ENCODE measurements around the gene MRPL57. TPM values are rescaled to one million over a fixed set of nuclear protein-coding genes. Genes with fewer than 3 reads are reported as not detected.
"Not testable (repeated sequence)": the region's sequence is repeated elsewhere in the genome, so short reads cannot be mapped to it uniquely, and the experiment has no call there.

The MRPL57 gene
- total and polyA plus RNA-seq, 7 experiments from 2014 or later: 10.6 to 63.9 (median 21.1) TPM

DNA sequence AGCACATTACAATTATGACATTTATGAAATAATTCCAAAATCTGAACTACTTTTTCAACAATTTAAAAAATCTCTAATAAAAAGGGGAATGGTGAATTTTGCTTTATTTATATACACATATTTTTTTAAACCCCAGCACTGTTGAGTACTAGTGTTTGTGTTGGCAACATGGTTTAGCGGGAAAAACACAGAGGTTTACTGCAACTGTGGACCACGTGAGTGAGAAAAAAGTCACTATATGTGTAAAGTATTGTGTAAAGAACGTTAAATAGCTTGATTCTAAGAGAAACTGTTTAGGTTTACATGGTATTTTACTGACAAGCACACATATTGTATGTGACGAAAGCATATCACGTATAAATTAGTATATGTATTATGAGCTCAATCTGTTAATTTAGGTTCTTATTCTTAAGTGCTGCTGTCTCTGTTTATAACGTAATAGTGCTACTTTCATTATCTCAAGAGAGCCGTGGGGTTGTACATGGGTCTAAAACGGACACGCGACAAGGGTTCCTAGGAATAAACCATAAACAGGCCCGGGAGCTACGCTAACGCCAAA is 723 bp upstream of the MRPL57 start:
- intact Hi-C loops (cut with micrococcal nuclease): loop anchor here (1.0 to 10.0 kb wide), 17 partner anchors 43 to 1217 kb away; partner anchors contain the start of genes EEF1AKMT1 (in 2 of the 2), ZDHHC20 (in 2 of the 2), IL17D (in 1 of the 2) and MICU2 (in 1 of the 2)
- no peak for ATAC-seq
- peak overlapping the region; percentile 86 for H3K4me3 ChIP-seq (ENCODE audit: low read length)
- H3K36me3 Mint-ChIP-seq: peaks cover 0 to 13% (median 0%) of the 10 kb centered on the region in 5 donors
- peak overlapping the region; percentile 95 for H3K27ac ChIP-seq (ENCODE audit: low read depth, low read length)
- peaks cover 0 to 3% (median 0%) of the 10 kb centered on the region in 11 donors for H3K9me3 Mint-ChIP-seq
- peaks cover 13 to 31% (median 21%) of the 10 kb centered on the region in 7 donors for H3K4me1 Mint-ChIP-seq
- DNase-seq: no peak
- H3K27me3 ChIP-seq (ENCODE audit: control insufficient read depth in 2 of 2, insufficient read depth in 2 of 2, low read length in 2 of 2): no peaks in the 10 kb centered on the region
- ChIA-PET POLR2A (interaction anchor here (0.6 to 2.8 kb wide), 9 partner anchors 15 to 428 kb away, joined by 3 to 22 read pairs (median 6); partner anchors contain the start of genes EEF1AKMT1, MICU2 and ZDHHC20), CTCF (no interaction called here)
- H3K9me3 ChIP-seq (ENCODE audit: control insufficient read depth in 2 of 3, low read length in 3 of 3): no peaks in the 10 kb centered on the region
- peaks cover 0 to 6% (median 0%) of the 10 kb centered on the region in 3 experiments for H3K36me3 ChIP-seq (ENCODE audit: control insufficient read depth in 2 of 3, insufficient read depth in 3 of 3, low read length in 3 of 3)
- no peaks in the 10 kb centered on the region for H3K27me3 Mint-ChIP-seq
- peaks cover 10 to 16% of the 10 kb centered on the region in 2 donors for H3K4me1 ChIP-seq (ENCODE audit: control insufficient read depth in 2 of 2, insufficient read depth in 2 of 2, low read length in 2 of 2)
- H3K4me3 Mint-ChIP-seq: peak overlapping the region; percentile 95 to 99 (median 97)
- H3K27ac Mint-ChIP-seq: peak overlapping the region in 6 of 9 donors; percentile 54 to 97 (median 96)

DNA sequence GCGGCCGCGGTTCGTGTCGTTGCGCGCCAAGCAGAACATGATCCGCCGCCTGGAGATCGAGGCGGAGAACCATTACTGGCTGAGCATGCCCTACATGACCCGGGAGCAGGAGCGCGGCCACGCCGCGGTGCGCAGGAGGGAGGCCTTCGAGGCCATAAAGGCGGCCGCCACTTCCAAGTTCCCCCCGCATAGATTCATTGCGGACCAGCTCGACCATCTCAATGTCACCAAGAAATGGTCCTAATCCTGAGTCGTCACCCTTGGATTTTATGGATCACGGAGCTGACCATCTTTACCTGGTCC is 475 bp downstream of the MRPL57 start:
- intact Hi-C loops (cut with micrococcal nuclease): loop anchor here (1.0 to 10.0 kb wide), 17 partner anchors 41 to 1218 kb away; partner anchors contain the start of genes EEF1AKMT1 (in 2 of the 2), ZDHHC20 (in 2 of the 2), IL17D (in 1 of the 2) and MICU2 (in 1 of the 2)
- H3K4me3 Mint-ChIP-seq: peak overlapping the region; percentile 95 to 99 (median 97)
- peak overlapping the region; percentile 86 for H3K4me3 ChIP-seq (ENCODE audit: low read length)
- peak overlapping the region; percentile 95 for H3K27ac ChIP-seq (ENCODE audit: low read depth, low read length)
- ATAC-seq: peak; percentile 49
- no peaks in the 10 kb centered on the region for H3K27me3 ChIP-seq (ENCODE audit: control insufficient read depth in 2 of 2, insufficient read depth in 2 of 2, low read length in 2 of 2)
- peak overlapping the region; percentile 80 to 97 (median 95) for H3K27ac Mint-ChIP-seq
- H3K4me1 ChIP-seq (ENCODE audit: control insufficient read depth in 2 of 2, insufficient read depth in 2 of 2, low read length in 2 of 2): peaks cover 10 to 16% of the 10 kb centered on the region in 2 donors
- H3K4me1 Mint-ChIP-seq: peaks cover 13 to 31% (median 22%) of the 10 kb centered on the region in 7 donors
- DNase-seq: no peak
- H3K9me3 ChIP-seq (ENCODE audit: control insufficient read depth in 2 of 3, low read length in 3 of 3): no peaks in the 10 kb centered on the region
- peaks cover 0 to 13% (median 0%) of the 10 kb centered on the region in 5 donors for H3K36me3 Mint-ChIP-seq
- H3K36me3 ChIP-seq (ENCODE audit: control insufficient read depth in 2 of 3, insufficient read depth in 3 of 3, low read length in 3 of 3): peaks cover 0 to 6% (median 0%) of the 10 kb centered on the region in 3 experiments
- ChIA-PET POLR2A (interaction anchor here (0.6 to 2.8 kb wide), 13 partner anchors 16 to 1014 kb away, joined by 3 to 22 read pairs (median 4); partner anchors contain the start of genes EEF1AKMT1, MICU2 and ZDHHC20), CTCF (interaction anchor here (0.6 to 1.5 kb wide), 3 partner anchors 121 to 300 kb away, joined by 4 to 8 read pairs (median 8); no protein-coding TSS in a partner anchor)
- H3K27me3 Mint-ChIP-seq: no peaks in the 10 kb centered on the region
- peaks cover 0 to 3% (median 0%) of the 10 kb centered on the region in 11 donors for H3K9me3 Mint-ChIP-seq

DNA sequence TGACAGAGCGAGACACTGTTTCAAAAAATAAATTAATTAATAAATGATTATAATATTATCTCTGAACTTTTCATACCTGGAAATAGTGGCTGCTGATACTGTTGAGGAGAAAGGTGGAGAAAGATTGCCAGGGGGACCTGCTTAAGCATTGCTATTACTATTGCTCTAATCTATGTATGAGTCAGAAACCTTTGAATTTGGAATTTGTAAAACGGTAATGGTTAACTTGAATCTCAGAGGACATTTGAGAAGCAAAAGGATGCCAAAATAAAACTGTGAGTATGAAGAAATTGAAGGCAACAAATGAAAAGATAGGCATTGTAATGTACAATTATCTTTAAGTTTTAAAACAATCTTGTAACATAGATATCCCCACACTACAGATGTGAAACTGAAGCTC is 5.2 kb downstream of the MRPL57 start:
- intact Hi-C loops (cut with micrococcal nuclease): no loop called here
- DNase-seq (no peak), ATAC-seq (no peak)
- no peak overlapping the region for H3K4me3 Mint-ChIP-seq
- H3K9me3 Mint-ChIP-seq: peaks cover 0 to 1% (median 0%) of the 10 kb centered on the region in 11 donors
- H3K27ac Mint-ChIP-seq: no peak overlapping the region
- ChIA-PET CTCF (interaction anchor here (0.9 kb wide), 1 partner anchor 70 kb away, joined by 7 read pairs; no protein-coding TSS in a partner anchor), POLR2A (no interaction called here)
- Histone ChIP-seq H3K36me3 (ENCODE audit: control insufficient read depth in 2 of 3, insufficient read depth in 3 of 3, low read length in 3 of 3) (peaks cover 0 to 4% (median 0%) of the 10 kb centered on the region in 3 experiments), H3K4me1 (ENCODE audit: control insufficient read depth in 2 of 2, insufficient read depth in 2 of 2, low read length in 2 of 2) (peaks cover 5 to 11% of the 10 kb centered on the region in 2 donors), H3K27me3 (ENCODE audit: control insufficient read depth in 2 of 2, insufficient read depth in 2 of 2, low read length in 2 of 2) (no peaks in the 10 kb centered on the region), H3K9me3 (ENCODE audit: control insufficient read depth in 2 of 3, low read length in 3 of 3) (no peaks in the 10 kb centered on the region), H3K27ac (ENCODE audit: low read depth, low read length) (no peak overlapping the region), H3K4me3 (ENCODE audit: low read length) (no peak overlapping the region)
- no peaks in the 10 kb centered on the region for H3K27me3 Mint-ChIP-seq
- peaks cover 0 to 7% (median 0%) of the 10 kb centered on the region in 5 donors for H3K36me3 Mint-ChIP-seq
- peaks cover 11 to 26% (median 19%) of the 10 kb centered on the region in 7 donors for H3K4me1 Mint-ChIP-seq

DNA sequence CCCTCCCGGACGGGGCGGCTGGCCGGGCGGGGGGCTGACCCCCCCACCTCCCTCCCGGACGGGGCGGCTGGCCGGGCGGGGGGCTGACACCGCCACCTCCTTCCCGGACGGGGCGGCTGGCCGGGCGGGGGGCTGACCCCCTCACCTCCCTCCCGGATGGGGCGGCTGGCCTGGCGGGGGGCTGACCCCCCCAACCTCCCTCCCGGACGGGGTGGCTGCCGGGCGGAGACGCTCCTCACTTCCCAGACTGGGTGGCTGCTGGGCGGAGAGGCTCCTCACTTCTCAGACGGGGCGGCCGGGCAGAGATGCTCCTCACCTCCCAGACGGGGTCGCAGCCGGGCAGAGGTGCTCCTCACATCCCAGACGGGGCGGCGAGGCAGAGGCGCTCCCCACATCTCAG is 10.0 kb downstream of the MRPL57 start:
- H3K4me1 ChIP-seq (ENCODE audit: control insufficient read depth in 2 of 2, insufficient read depth in 2 of 2, low read length in 2 of 2); H3K36me3 Mint-ChIP-seq; H3K4me3 ChIP-seq (ENCODE audit: low read length); H3K4me1 Mint-ChIP-seq; POLR2A ChIA-PET; DNase-seq; H3K27me3 Mint-ChIP-seq; H3K36me3 ChIP-seq (ENCODE audit: control insufficient read depth in 2 of 3, insufficient read depth in 3 of 3, low read length in 3 of 3); H3K4me3 Mint-ChIP-seq; H3K9me3 Mint-ChIP-seq; H3K27ac Mint-ChIP-seq; H3K27me3 ChIP-seq (ENCODE audit: control insufficient read depth in 2 of 2, insufficient read depth in 2 of 2, low read length in 2 of 2); intact Hi-C loops (cut with micrococcal nuclease); CTCF ChIA-PET; ATAC-seq; H3K27ac ChIP-seq (ENCODE audit: low read depth, low read length); H3K9me3 ChIP-seq (ENCODE audit: control insufficient read depth in 2 of 3, low read length in 3 of 3): not testable (repeated sequence)

DNA sequence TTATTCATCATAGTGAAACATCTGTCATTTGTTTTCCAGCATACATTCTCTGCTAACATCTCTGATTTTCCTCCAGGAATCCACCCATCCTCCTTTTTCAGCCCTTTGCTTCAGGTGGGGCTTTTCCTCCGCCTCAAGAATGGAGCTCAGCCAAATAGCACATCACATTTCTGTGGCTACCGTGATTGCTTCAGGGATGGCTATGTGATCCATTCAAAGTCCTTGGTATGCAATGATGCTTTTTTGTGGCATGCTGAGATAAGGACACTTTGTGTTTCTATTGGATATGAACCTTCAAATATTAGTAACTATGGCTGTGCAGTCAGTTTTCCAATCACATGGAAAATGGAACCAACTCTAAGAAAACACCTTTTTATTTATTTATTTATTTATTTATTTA is 18.3 kb downstream of the MRPL57 start:
- CTCF ChIA-PET: interaction anchor here (0.7 kb wide), 1 partner anchor 171 kb away, joined by 3 read pairs; no protein-coding TSS in a partner anchor
- intact Hi-C loops (cut with micrococcal nuclease): not testable (repeated sequence)

DNA sequence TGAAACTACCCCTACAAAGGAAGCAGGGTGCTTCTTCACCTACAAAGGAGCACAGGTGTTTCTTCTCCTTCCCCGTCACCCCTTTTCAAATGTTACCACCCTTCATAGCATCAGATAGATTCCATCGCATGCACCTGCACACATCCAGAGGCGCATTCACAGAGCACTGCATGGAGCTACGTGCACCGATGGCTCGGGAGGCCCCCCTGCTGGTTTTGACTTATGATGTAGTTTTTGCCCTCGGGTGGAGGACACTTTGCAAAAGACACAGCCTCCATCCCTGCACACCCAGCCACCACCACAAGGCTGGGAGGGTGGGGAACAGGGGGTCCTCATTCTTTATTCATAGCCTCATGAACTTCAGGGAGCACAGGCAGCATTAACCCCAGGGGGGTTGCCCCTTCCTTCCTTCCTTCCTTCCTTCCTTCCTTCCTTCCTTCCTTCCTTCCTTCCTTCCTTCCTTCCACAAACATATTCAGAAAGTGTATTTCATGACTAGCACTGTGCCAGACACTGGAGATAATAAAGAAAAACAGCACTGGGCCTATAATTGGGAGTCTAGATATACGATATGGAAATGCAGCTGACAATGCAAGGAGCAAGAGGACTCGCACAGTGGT is 21.3 kb downstream of the MRPL57 start:
- POLR2A ChIA-PET; H3K4me1 Mint-ChIP-seq; H3K27ac ChIP-seq (ENCODE audit: low read depth, low read length); H3K4me3 Mint-ChIP-seq; H3K36me3 Mint-ChIP-seq; H3K9me3 ChIP-seq (ENCODE audit: control insufficient read depth in 2 of 3, low read length in 3 of 3); H3K4me3 ChIP-seq (ENCODE audit: low read length); DNase-seq; H3K27me3 ChIP-seq (ENCODE audit: control insufficient read depth in 2 of 2, insufficient read depth in 2 of 2, low read length in 2 of 2); H3K4me1 ChIP-seq (ENCODE audit: control insufficient read depth in 2 of 2, insufficient read depth in 2 of 2, low read length in 2 of 2); ATAC-seq; CTCF ChIA-PET; H3K36me3 ChIP-seq (ENCODE audit: control insufficient read depth in 2 of 3, insufficient read depth in 3 of 3, low read length in 3 of 3); intact Hi-C loops (cut with micrococcal nuclease): not testable (repeated sequence)
- Mint-ChIP-seq H3K9me3 (peaks cover 0 to 16% (median 6%) of the 10 kb centered on the region in 11 donors), H3K27ac (peak overlapping the region in 1 of 9 donors; percentile 57), H3K27me3 (peaks cover 8 to 25% (median 11%) of the 10 kb centered on the region in 5 donors)

More for the DNA sequence above, 18.3 kb downstream of the MRPL57 start:
- peaks cover 7 to 27% (median 11%) of the 10 kb centered on the region in 5 donors for H3K27me3 Mint-ChIP-seq
- POLR2A ChIA-PET; H3K4me3 Mint-ChIP-seq; H3K36me3 ChIP-seq (ENCODE audit: control insufficient read depth in 2 of 3, insufficient read depth in 3 of 3, low read length in 3 of 3); H3K4me1 Mint-ChIP-seq; H3K36me3 Mint-ChIP-seq; H3K9me3 ChIP-seq (ENCODE audit: control insufficient read depth in 2 of 3, low read length in 3 of 3); H3K4me3 ChIP-seq (ENCODE audit: low read length); H3K9me3 Mint-ChIP-seq; H3K27me3 ChIP-seq (ENCODE audit: control insufficient read depth in 2 of 2, insufficient read depth in 2 of 2, low read length in 2 of 2); H3K27ac ChIP-seq (ENCODE audit: low read depth, low read length); ATAC-seq; H3K27ac Mint-ChIP-seq; DNase-seq; H3K4me1 ChIP-seq (ENCODE audit: control insufficient read depth in 2 of 2, insufficient read depth in 2 of 2, low read length in 2 of 2): not testable (repeated sequence)
